OCI-LY1 (cell line): Measurements from ENCODE around the gene SLC4A5.
"Not testable (repeated sequence)": the region's sequence is repeated elsewhere in the genome, so short reads cannot be mapped to it uniquely, and the experiment has no call there.

Experiments used
- H2AFZ ChIP-seq: fragments of 200-600 bp; sonication (generic), shearing (Covaris generic); 2 replicates; pipeline ENCODE4 v1.6.0; 2014; ENCODE audit warnings: antibody characterized with exemption, mild to moderate bottlenecking, low read length
- H3F3A ChIP-seq: fragments of 200-600 bp; sonication (generic), shearing (Covaris generic); 2 replicates; pipeline ENCODE4 v1.6.0; 2014; ENCODE audit warnings: mild to moderate bottlenecking, antibody characterized with exemption, low read length, moderate library complexity; ENCODE audit not compliant: insufficient read depth
- H3K27ac ChIP-seq: fragments of 200-600 bp; sonication (generic); 2 replicates; pipeline ENCODE4 v1.5.1; 2014; ENCODE audit warnings: low read length, mixed run types, mild to moderate bottlenecking, low read depth; ENCODE audit not compliant: poor library complexity, severe bottlenecking
- H3K27me3 ChIP-seq: fragments of 200-600 bp; sonication (generic); 2 replicates; pipeline ENCODE4 v1.6.0; 2014; ENCODE audit warnings: antibody characterized with exemption, mild to moderate bottlenecking, low read length, moderate library complexity; ENCODE audit not compliant: insufficient read depth
- H3K36me3 ChIP-seq: fragments of 200-600 bp; sonication (generic); 2 replicates; pipeline ENCODE4 v1.6.1; 2014; ENCODE audit warnings: mild to moderate bottlenecking, antibody characterized with exemption, low read length, moderate library complexity, mixed read lengths; ENCODE audit not compliant: insufficient read depth
- H3K4me1 ChIP-seq: fragments of 200-600 bp; sonication (generic); 2 replicates; pipeline ENCODE4 v1.5.1; 2014; ENCODE audit warnings: mild to moderate bottlenecking, low read length, moderate library complexity; ENCODE audit not compliant: insufficient read depth, severe bottlenecking
- H3K4me2 ChIP-seq: fragments of 200-600 bp; sonication (generic), shearing (Covaris generic); 2 replicates; pipeline ENCODE4 v1.6.1; 2014; ENCODE audit warnings: low read length
- H3K4me3 ChIP-seq: fragments of 200-600 bp; sonication (generic); 2 replicates; pipeline ENCODE4 v1.5.1; 2014; ENCODE audit warnings: low read length, low read depth, mild to moderate bottlenecking, mixed read lengths; ENCODE audit not compliant: poor library complexity, severe bottlenecking
- H3K79me2 ChIP-seq: fragments of 200-600 bp; shearing (Covaris generic); 2 replicates; pipeline ENCODE4 v1.6.1; 2016; ENCODE audit warnings: mixed run types, low read length, mixed read lengths; ENCODE audit not compliant: insufficient read depth
- H3K9ac ChIP-seq: fragments of 200-600 bp; sonication (generic), shearing (Covaris generic); 2 replicates; pipeline ENCODE4 v1.6.1; 2014; ENCODE audit warnings: mild to moderate bottlenecking, low read length, mixed read lengths
- H3K9me2 ChIP-seq: fragments of 200-600 bp; sonication (generic), shearing (Covaris generic); 2 replicates; pipeline ENCODE4 v1.6.1; 2014; ENCODE audit warnings: low read depth, mild to moderate bottlenecking, low read length, mixed read lengths
- H3K9me3 ChIP-seq: fragments of 200-600 bp; shearing (Covaris generic); 2 replicates; pipeline ENCODE4 v1.6.1; 2014; ENCODE audit warnings: low read length, mixed read lengths
- H4K20me1 ChIP-seq: fragments of 200-600 bp; sonication (generic), shearing (Covaris generic); 2 replicates; pipeline ENCODE4 v1.6.0; 2016; ENCODE audit warnings: mild to moderate bottlenecking, low read length; ENCODE audit not compliant: insufficient read depth
- CTCF ChIP-seq: fragments of 200-600 bp; sonication (generic), shearing (Covaris generic); IDR thresholded peaks from 2 replicates; pipeline ENCODE4 v1.5.1; 2017; ENCODE audit warnings: mild to moderate bottlenecking, antibody characterized with exemption, low read length, moderate library complexity, mixed read lengths
- EZH2 ChIP-seq: fragments of 200-600 bp; sonication (generic), shearing (Covaris generic); IDR thresholded peaks from 2 replicates; pipeline ENCODE4 v1.8.0; 2017; ENCODE audit warnings: borderline replicate concordance, mixed run types, mild to moderate bottlenecking, antibody characterized with exemption, low read length, moderate library complexity, mixed read lengths

Gene SLC4A5

GRCh38 chr2:74216642-74217041 is 126.6 kb downstream of the SLC4A5 start:
- no peak overlapping the region for H3K27ac ChIP-seq
- H3K36me3 ChIP-seq = peaks cover 84% of the 10 kb centered on the region
- H2AFZ ChIP-seq = no peak overlapping the region
- no peaks in the 10 kb centered on the region for H3K4me1 ChIP-seq
- H3K9me3 ChIP-seq = no peaks in the 10 kb centered on the region
- H3K27me3 ChIP-seq = no peaks in the 10 kb centered on the region
- H3F3A ChIP-seq = no peaks in the 10 kb centered on the region
- no peak overlapping the region for H3K4me3 ChIP-seq
- H4K20me1 ChIP-seq = no peaks in the 10 kb centered on the region
- TF ChIP-seq CTCF (no peak), EZH2 (no peak)
- no peaks in the 10 kb centered on the region for H3K79me2 ChIP-seq
- H3K9ac ChIP-seq = no peak overlapping the region
- H3K4me2 ChIP-seq = no peak overlapping the region
- H3K9me2 ChIP-seq = no peaks in the 10 kb centered on the region

GRCh38 chr2:74215771-74216170 is 127.4 kb downstream of the SLC4A5 start:
- H3K9me3 ChIP-seq, H3K9ac ChIP-seq, H3K79me2 ChIP-seq, H3K4me2 ChIP-seq, H3F3A ChIP-seq, H3K27ac ChIP-seq, H4K20me1 ChIP-seq, H3K4me3 ChIP-seq, H3K4me1 ChIP-seq, H2AFZ ChIP-seq, H3K27me3 ChIP-seq, H3K9me2 ChIP-seq: not testable (repeated sequence)
- H3K36me3 ChIP-seq = peaks cover 92% of the 10 kb centered on the region

- Histone ChIP-seq H3F3A (no peaks in the 10 kb centered on the region), H3K79me2 (no peaks in the 10 kb centered on the region), H3K9ac (no peak overlapping the region), H4K20me1 (no peaks in the 10 kb centered on the region), H3K27ac (no peak overlapping the region), H2AFZ (no peak overlapping the region), H3K4me2 (no peak overlapping the region), H3K4me1 (no peaks in the 10 kb centered on the region), H3K27me3 (no peaks in the 10 kb centered on the region), H3K9me2 (no peaks in the 10 kb centered on the region), H3K9me3 (no peaks in the 10 kb centered on the region), H3K36me3 (peaks cover 98% of the 10 kb centered on the region), H3K4me3 (no peak overlapping the region)
- no peak for TF ChIP-seq CTCF
- TF ChIP-seq EZH2 = no peak
Observed at GRCh38 chr2:74212702-74213410, 130.4 kb downstream of the SLC4A5 start.

GRCh38 chr2:74206180-74206688 is 137.0 kb downstream of the SLC4A5 start:
- Histone ChIP-seq H3K4me3 (no peak overlapping the region), H2AFZ (no peak overlapping the region), H3K4me2 (no peak overlapping the region), H3K79me2 (peaks cover 54% of the 10 kb centered on the region), H4K20me1 (no peaks in the 10 kb centered on the region), H3F3A (no peaks in the 10 kb centered on the region), H3K27me3 (no peaks in the 10 kb centered on the region), H3K9me2 (no peaks in the 10 kb centered on the region), H3K36me3 (peaks cover 93% of the 10 kb centered on the region), H3K9ac (no peak overlapping the region), H3K27ac (no peak overlapping the region), H3K9me3 (no peaks in the 10 kb centered on the region), H3K4me1 (peaks cover 22% of the 10 kb centered on the region)
- TF ChIP-seq EZH2 = no peak
- no peak for TF ChIP-seq CTCF
